BJ (cell line): ENCODE measurements around the gene GP5. TPM values are rescaled to one million over a fixed set of nuclear protein-coding genes. Genes with fewer than 3 reads are reported as not detected.

Experiments
- CTCF ChIA-PET: fragments of 350-600 bp; formaldehyde crosslinking; extraction: SDS; loops from one replicate; lab custom pipeline; 2021; ENCODE audit warnings: antibody characterized with exemption, inconsistent platforms; lab: Yijun Ruan, JAX
- POLR2A ChIA-PET: fragments of 300-600 bp; sonication (Branson Sonifier 250); formaldehyde crosslinking; extraction: SDS; loops from one replicate; lab custom pipeline; 2021; ENCODE audit warnings: antibody characterized with exemption; lab: Charles Lee
- DNase-seq: peaks from one replicate; pipeline ENCODE4 v3.0.0-alpha.2; 2011; ENCODE audit warnings: low read depth
- H3K27me3 ChIP-seq: 2 replicates; pipeline ENCODE4 v1.6.0; 2011; ENCODE audit warnings: low read length; ENCODE audit not compliant: control insufficient read depth, insufficient read depth
- H3K36me3 ChIP-seq: 2 replicates; pipeline ENCODE4 v1.5.1; 2011; ENCODE audit warnings: low read length; ENCODE audit not compliant: control insufficient read depth, insufficient read depth
- H3K4me3 ChIP-seq: 2 replicates; pipeline ENCODE4 v1.5.1; 2011; ENCODE audit warnings: low read depth, mild to moderate bottlenecking, control low read depth, low read length
- polyA plus RNA-seq: library from polyadenylated mRNA; depleted of rRNA; stranded (reverse); fragments of >200 nt; gene quantifications from 2 replicates; pipeline ENCODE4 v1.2.3, GENCODE V29; 2011
- TF ChIP-seq, protein P1 (sequence below): IDR thresholded peaks from 2 replicates; pipeline ENCODE4 v1.5.1; 2011; ENCODE audit warnings: low read depth, mild to moderate bottlenecking, control low read depth, inconsistent platforms, low read length, moderate library complexity; ENCODE audit not compliant: insufficient read depth

The GP5 gene
- polyA plus RNA-seq, 1 experiment, result not detected

DNA sequence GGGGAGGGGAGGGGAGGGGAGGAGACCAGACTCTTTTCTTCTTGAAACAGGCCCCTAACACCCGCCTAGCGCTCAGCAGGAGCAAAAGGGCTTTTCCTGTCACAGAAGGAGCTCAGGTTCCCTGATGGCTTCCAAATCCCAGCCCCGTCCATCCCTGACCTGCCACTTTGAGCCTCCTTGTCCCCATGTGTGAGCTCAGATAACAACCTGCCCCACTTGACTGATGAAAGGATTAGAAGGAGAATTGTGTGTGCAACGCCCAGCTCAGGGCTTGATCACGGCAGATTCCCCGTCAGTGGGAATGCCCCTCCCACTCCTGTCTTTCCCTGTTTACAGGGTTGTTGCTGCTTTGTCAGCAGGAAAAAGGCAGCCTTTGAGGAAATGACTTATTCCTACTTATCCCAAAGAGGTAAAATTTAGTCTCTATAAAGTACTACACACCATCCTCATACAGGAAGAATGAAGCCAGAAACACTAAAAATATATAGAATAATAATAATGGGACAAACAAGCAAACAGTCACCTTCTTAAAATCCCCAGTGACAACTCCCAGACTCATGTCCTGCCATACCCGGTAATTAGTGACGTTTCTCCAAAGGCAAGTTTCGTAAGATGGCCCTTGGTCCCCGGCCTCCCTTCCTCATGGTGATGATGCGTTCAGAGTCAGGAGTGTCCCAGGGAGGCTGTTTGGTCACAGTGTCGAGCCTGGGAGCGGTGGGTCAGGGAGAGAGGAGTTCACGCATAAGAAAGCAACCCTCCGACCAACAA is 23.4 kb downstream of the GP5 start:
- H3K36me3 ChIP-seq, result no peaks in the 10 kb centered on the region
- no peak for DNase-seq
- peaks cover 5% of the 10 kb centered on the region for H3K27me3 ChIP-seq
- ChIA-PET CTCF (interaction anchor here (0.7 to 1.5 kb wide), 4 partner anchors 28 to 114 kb away, joined by 3 to 5 read pairs (median 4); no protein-coding TSS in a partner anchor), POLR2A (no interaction called here)
- TF ChIP-seq, protein P1, sequence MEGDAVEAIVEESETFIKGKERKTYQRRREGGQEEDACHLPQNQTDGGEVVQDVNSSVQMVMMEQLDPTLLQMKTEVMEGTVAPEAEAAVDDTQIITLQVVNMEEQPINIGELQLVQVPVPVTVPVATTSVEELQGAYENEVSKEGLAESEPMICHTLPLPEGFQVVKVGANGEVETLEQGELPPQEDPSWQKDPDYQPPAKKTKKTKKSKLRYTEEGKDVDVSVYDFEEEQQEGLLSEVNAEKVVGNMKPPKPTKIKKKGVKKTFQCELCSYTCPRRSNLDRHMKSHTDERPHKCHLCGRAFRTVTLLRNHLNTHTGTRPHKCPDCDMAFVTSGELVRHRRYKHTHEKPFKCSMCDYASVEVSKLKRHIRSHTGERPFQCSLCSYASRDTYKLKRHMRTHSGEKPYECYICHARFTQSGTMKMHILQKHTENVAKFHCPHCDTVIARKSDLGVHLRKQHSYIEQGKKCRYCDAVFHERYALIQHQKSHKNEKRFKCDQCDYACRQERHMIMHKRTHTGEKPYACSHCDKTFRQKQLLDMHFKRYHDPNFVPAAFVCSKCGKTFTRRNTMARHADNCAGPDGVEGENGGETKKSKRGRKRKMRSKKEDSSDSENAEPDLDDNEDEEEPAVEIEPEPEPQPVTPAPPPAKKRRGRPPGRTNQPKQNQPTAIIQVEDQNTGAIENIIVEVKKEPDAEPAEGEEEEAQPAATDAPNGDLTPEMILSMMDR, result no peak
- no peak overlapping the region for H3K4me3 ChIP-seq

DNA sequence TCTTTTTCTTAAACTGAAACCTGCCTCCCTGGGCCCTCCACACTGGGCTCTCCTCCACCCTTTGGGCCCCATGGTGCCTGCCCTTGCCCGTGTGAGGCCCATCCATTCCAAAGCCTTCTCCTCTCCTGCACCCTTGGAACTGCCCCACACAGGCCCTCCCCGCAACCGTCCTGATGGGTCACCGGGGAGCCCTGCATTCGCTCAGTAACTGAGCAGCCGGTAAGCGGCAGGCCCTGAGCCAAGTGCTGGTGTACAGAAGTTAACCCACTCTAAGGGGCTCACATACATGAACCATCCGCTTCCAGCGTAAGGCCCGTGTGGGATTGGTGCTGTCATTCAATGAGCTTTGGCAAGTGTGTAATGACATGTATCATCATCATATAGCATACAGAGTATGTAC is 24.1 kb downstream of the GP5 start:
- ChIA-PET POLR2A (no interaction called here), CTCF (interaction anchor here (0.7 to 1.5 kb wide), 4 partner anchors 29 to 115 kb away, joined by 3 to 5 read pairs (median 4); no protein-coding TSS in a partner anchor)
- DNase-seq, result no peak
- TF ChIP-seq, protein P1, result no peak
- no peak overlapping the region for H3K4me3 ChIP-seq
- H3K27me3 ChIP-seq, result peaks cover 1% of the 10 kb centered on the region; the same call in 1 of the 2 replicates
- H3K36me3 ChIP-seq, result no peaks in the 10 kb centered on the region

DNA sequence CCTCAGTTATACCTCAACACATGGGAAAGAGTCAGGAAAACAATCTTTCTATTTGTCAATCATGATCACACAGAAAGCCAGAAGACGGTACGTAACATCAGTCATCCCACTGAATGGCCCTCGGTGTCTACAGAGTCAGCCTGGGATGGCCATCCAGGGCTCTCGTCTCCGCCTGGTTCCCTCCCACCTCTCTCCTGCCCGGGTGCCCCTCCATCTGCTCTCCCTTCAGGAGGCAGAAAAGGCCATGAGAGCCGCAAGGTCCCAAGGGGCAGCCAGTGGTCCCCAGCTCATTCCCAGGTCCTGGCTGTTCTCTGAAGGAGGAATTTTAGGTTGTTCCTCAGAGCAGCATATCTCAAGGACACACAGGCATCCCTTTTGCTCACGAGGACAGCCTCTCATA is 25.2 kb downstream of the GP5 start:
- TF ChIP-seq, protein P1, result no peak
- Histone ChIP-seq H3K36me3 (no peaks in the 10 kb centered on the region), H3K27me3 (peaks cover 2% of the 10 kb centered on the region; the same call in 1 of the 2 replicates), H3K4me3 (no peak overlapping the region)
- ChIA-PET POLR2A (no interaction called here), CTCF (interaction anchor here (2.1 kb wide), 1 partner anchor 30 kb away, joined by 7 read pairs; no protein-coding TSS in a partner anchor)
- DNase-seq, result no peak

DNA sequence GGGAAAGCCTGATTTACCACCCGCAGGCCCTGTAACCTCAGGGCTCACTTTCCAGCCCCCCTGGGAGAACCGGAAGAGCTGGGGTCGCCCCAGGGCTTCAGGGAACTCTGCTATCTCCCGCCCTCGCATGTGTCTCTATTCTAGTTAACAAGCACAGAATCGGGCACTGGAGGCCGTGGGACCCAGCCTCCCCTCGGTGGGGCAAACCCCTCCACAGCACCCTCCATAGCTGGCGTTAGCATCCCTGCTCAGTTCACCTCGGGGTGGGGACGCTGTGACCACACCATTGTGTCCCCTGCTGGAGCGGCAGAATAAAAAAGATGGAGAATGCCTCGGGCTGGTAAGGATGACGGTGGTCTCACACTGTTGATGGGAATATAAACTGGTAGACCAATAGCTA is 26.0 kb downstream of the GP5 start:
- ChIA-PET POLR2A (no interaction called here), CTCF (interaction anchor here (2.1 kb wide), 1 partner anchor 30 kb away, joined by 7 read pairs; no protein-coding TSS in a partner anchor)
- TF ChIP-seq, protein P1, result no peak

DNA sequence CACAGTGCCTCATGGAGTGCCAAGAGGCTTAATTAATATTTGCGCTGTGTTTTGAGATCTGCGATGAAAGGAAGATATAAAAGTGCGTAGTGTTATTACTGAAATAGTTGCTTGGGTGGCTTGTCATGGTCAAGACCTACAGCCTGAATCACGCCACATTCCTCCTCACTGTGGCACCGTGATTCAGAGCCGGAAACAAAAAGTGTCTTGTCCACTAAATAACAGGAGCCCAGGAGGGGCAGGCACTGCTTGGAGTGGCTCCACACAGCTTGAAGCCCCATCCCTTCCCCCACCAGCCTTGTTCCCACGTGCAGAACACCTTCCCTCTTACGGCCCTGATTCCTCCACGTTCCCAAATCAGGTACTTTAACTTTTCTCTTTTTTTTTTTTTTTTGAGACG is 28.3 kb downstream of the GP5 start:
- Histone ChIP-seq H3K27me3 (peaks cover 2% of the 10 kb centered on the region), H3K36me3 (no peaks in the 10 kb centered on the region), H3K4me3 (no peak overlapping the region)
- TF ChIP-seq, protein P1, result no peak
- ChIA-PET CTCF (interaction anchor here (3.2 kb wide), 1 partner anchor 26 kb away, joined by 16 read pairs; no protein-coding TSS in a partner anchor), POLR2A (no interaction called here)
- DNase-seq, result no peak

More for the DNA sequence above, 26.0 kb downstream of the GP5 start:
- no peaks in the 10 kb centered on the region for H3K36me3 ChIP-seq
- peaks cover 2% of the 10 kb centered on the region; the same call in 1 of the 2 replicates for H3K27me3 ChIP-seq
- no peak for DNase-seq
- no peak overlapping the region for H3K4me3 ChIP-seq
